GM12878 (cell line): ENCODE measurements around the gene PKD1L1. TPM values are rescaled to one million over a fixed set of nuclear protein-coding genes. Genes with fewer than 3 reads are reported as not detected.

Source experiments
- ATAC-seq: fragments of 200-7000 bp; cut with Tn5 transposase; 3 replicates; pipeline ENCODE4 v1.9.1; 2020; ENCODE audit warnings: mild to moderate bottlenecking, moderate library complexity
- BruUV-seq: library from RNA; stranded (reverse); fragments of 400-500 nt; replicated peaks from 2 replicates; lab custom pipeline; 2021; lab: Mats Ljungman, UMichigan
- CTCF ChIA-PET: fragments of 300-600 bp; sonication (Branson Sonifier 250); formaldehyde crosslinking; extraction: SDS; loops from one replicate; lab custom pipeline; 2021; ENCODE audit warnings: inconsistent platforms; lab: Yijun Ruan, JAX
- POLR2A ChIA-PET: fragments of 350-600 bp; formaldehyde crosslinking; extraction: SDS; loops from one replicate; lab custom pipeline; 2021; ENCODE audit warnings: inconsistent platforms; lab: Charles Lee
- RAD21 ChIA-PET: fragments of 300-600 bp; sonication (Branson Sonifier 250); formaldehyde crosslinking; loops from one replicate; lab custom pipeline; 2023; ENCODE audit warnings: antibody characterized with exemption; ENCODE audit not compliant: unreplicated experiment; lab: Charles Lee
- SMC1A ChIA-PET: fragments of 300-600 bp; sonication (Branson Sonifier 250); formaldehyde crosslinking; loops from one replicate; lab custom pipeline; 2023; ENCODE audit not compliant: unreplicated experiment, uncharacterized antibody; lab: Charles Lee
- DNase-seq: peaks from one replicate; pipeline ENCODE4 v3.0.0-alpha.2; 2011; ENCODE audit warnings: low read depth, low spot score
- FAIRE-seq: peaks from 3 replicates; lab custom pipeline; 2011; peaks lifted over from hg19 to GRCh38; lab: Jason Lieb, UNC
- H2AFZ ChIP-seq: 2 replicates; pipeline ENCODE4 v1.6.0; 2011; ENCODE audit warnings: low read depth, low read length, control low read depth; ENCODE audit not compliant: control insufficient read depth
- H3K27ac ChIP-seq: 2 replicates; pipeline ENCODE4 v1.5.1; 2011; ENCODE audit warnings: control low read depth; ENCODE audit not compliant: control insufficient read depth, insufficient read depth
- H3K27me3 ChIP-seq, 2 experiments: replicated peaks in 1 of 2; 2 replicates each; pipeline versions ENCODE4 v1.6.0 to v1.6.1; 2011; ENCODE audit warnings: low read length in 1 of 2; ENCODE audit not compliant: control insufficient read depth in 2 of 2, insufficient read depth in 2 of 2
- H3K36me3 ChIP-seq, 2 experiments: 2 replicates each; pipeline ENCODE4 v1.5.1; 2011; ENCODE audit warnings: low read length in 1 of 2; ENCODE audit not compliant: control insufficient read depth in 2 of 2, insufficient read depth in 2 of 2
- H3K4me1 ChIP-seq: 2 replicates; pipeline ENCODE4 v1.6.1; 2011; ENCODE audit warnings: mild to moderate bottlenecking, low read length, moderate library complexity, mixed read lengths; ENCODE audit not compliant: control insufficient read depth, insufficient read depth
- H3K4me2 ChIP-seq: 2 replicates; pipeline ENCODE4 v1.6.0; 2011; ENCODE audit warnings: control low read depth; ENCODE audit not compliant: control insufficient read depth, insufficient read depth
- H3K4me3 ChIP-seq: fragments of 200-600 bp; sonication (generic); 2 replicates; pipeline ENCODE4 v1.5.1; 2016
- H3K79me2 ChIP-seq: 2 replicates; pipeline ENCODE4 v1.6.0; 2011; ENCODE audit warnings: low read length; ENCODE audit not compliant: control insufficient read depth, insufficient read depth
- H3K9ac ChIP-seq: 2 replicates; pipeline ENCODE4 v1.8.0; 2011; ENCODE audit warnings: low read length, control low read depth, mixed read lengths; ENCODE audit not compliant: control insufficient read depth, insufficient read depth
- H3K9me3 ChIP-seq: replicated peaks from 3 replicates; pipeline ENCODE4 v1.5.1; 2011; ENCODE audit warnings: mild to moderate bottlenecking, low read length; ENCODE audit not compliant: control insufficient read depth, insufficient read depth
- H4K20me1 ChIP-seq: 2 replicates; pipeline ENCODE4 v1.6.0; 2011; ENCODE audit not compliant: control insufficient read depth, insufficient read depth
- DPF2 ChIP-seq: fragments of 450-650 bp; IDR thresholded peaks from 2 replicates; pipeline ENCODE4 v1.6.1; 2017; ENCODE audit warnings: mild to moderate bottlenecking
- IRF4 ChIP-seq: IDR thresholded peaks from 2 replicates; pipeline ENCODE4 v1.6.1; 2011; ENCODE audit warnings: low read depth, low read length
- JUNB ChIP-seq: IDR thresholded peaks from 2 replicates; pipeline ENCODE4 v1.6.1; 2016; ENCODE audit warnings: antibody characterized with exemption, mild to moderate bottlenecking
- MYB ChIP-seq: fragments of 150-350 bp; IDR thresholded peaks from 2 replicates; pipeline ENCODE4 v1.6.1; 2014; ENCODE audit warnings: mild to moderate bottlenecking, low read depth, low read length, borderline replicate concordance
- NR2F1 ChIP-seq: fragments of 450-650 bp; conservative IDR thresholded peaks from 2 replicates; pipeline ENCODE4 v1.6.1; 2017; ENCODE audit warnings: mild to moderate bottlenecking
- RAD51 ChIP-seq: fragments of 450-650 bp; IDR thresholded peaks from 2 replicates; pipeline ENCODE4 v1.6.1; 2016; ENCODE audit warnings: moderate library complexity, mild to moderate bottlenecking, inconsistent platforms
- RB1 ChIP-seq: fragments of 450-650 bp; formaldehyde crosslinking; IDR thresholded peaks from 2 replicates; pipeline ENCODE4 v1.6.1; 2017; ENCODE audit warnings: mild to moderate bottlenecking, borderline replicate concordance
- RBBP5 ChIP-seq: fragments of 200-600 bp; sonication (generic); conservative IDR thresholded peaks from 2 replicates; pipeline ENCODE4 v1.6.1; 2016
- SKIL ChIP-seq: fragments of 450-650 bp; IDR thresholded peaks from 2 replicates; pipeline ENCODE4 v1.6.1; 2017; ENCODE audit warnings: mild to moderate bottlenecking, low read depth, inconsistent platforms; ENCODE audit not compliant: poor library complexity, severe bottlenecking
- STAT1 ChIP-seq: fragments of 450-650 bp; conservative IDR thresholded peaks from 2 replicates; pipeline ENCODE4 v1.6.1; 2014; ENCODE audit warnings: antibody characterized with exemption, mild to moderate bottlenecking
- TCF12 ChIP-seq: IDR thresholded peaks from 2 replicates; pipeline ENCODE4 v1.6.1; 2011; ENCODE audit warnings: low read depth, mild to moderate bottlenecking, low read length
- WGBS: methylation state at CpG from one replicate; pipeline ENCODE4 v1.1.6; 2016; ENCODE audit warnings: low lambda C conversion rate; ENCODE audit not compliant: insufficient replicate concordance, insufficient coverage; ENCODE audit errors: missing lambda C conversion rate; 5-methylcytosine and 5-hydroxymethylcytosine counted together
- in situ Hi-C: fragments of 300-500 bp; cut with MboI; formaldehyde crosslinking; loops from 9 replicates; pipeline ENCODE4 v1.14.3; 2018; ENCODE audit warnings: mixed read lengths
- intact Hi-C: fragments of 100-400 bp; cut with micrococcal nuclease; formaldehyde crosslinking; loops from one replicate; pipeline ENCODE4 v1.14.2; 2022; ENCODE audit not compliant: unreplicated experiment
- polyA plus RNA-seq, 11 experiments: library from polyadenylated mRNA; depleted of rRNA in 4 of 11; unstranded in 6 of 11; stranded (reverse) in 5 of 11; fragments of >200 nt; fragmentation: Nextera tagmentation in 4 of 11; fragmentation: Illumina TruSeq in 1 of 11; extraction: Ambion mirVana in 4 of 11; extraction: Trizol in 1 of 11; gene quantifications; 1 replicate in 1 of 11; 2 replicates in 10 of 11; pipeline versions ENCODE4 v1.2.1 to v1.2.3, GENCODE V29; 2011 to 2016; ENCODE audit warnings: inconsistent platforms in 2 of 11, missing spikeins in 2 of 11, low read depth in 1 of 11
- total RNA-seq, 4 experiments: library from RNA; depleted of rRNA in 3 of 4; stranded (reverse); fragments of >200 nt in 3 of 4; fragmentation: Illumina TruSeq in 1 of 4; extraction: Trizol in 1 of 4; gene quantifications; 2 replicates each; pipeline versions ENCODE4 v1.2.1 to v1.2.3, GENCODE V29; 2013 to 2021
- TF ChIP-seq, protein P1 (sequence below): fragments of 450-650 bp; IDR thresholded peaks from 2 replicates; pipeline ENCODE4 v1.6.1; 2018; ENCODE audit warnings: mild to moderate bottlenecking, low read depth, moderate library complexity; ENCODE audit not compliant: partially characterized antibody
- TF ChIP-seq, protein P2 (sequence below): fragments of 450-650 bp; IDR thresholded peaks from 2 replicates; pipeline ENCODE4 v1.6.1; 2016; ENCODE audit warnings: mild to moderate bottlenecking

Gene PKD1L1
- total and polyA plus RNA-seq, 10 of the 15 experiments (the other 5 are each of a cell fraction or from before 2014, with no cell fraction given), result under 0.01 to 0.05 (median 0.02) TPM; not detected in 3

DNA sequence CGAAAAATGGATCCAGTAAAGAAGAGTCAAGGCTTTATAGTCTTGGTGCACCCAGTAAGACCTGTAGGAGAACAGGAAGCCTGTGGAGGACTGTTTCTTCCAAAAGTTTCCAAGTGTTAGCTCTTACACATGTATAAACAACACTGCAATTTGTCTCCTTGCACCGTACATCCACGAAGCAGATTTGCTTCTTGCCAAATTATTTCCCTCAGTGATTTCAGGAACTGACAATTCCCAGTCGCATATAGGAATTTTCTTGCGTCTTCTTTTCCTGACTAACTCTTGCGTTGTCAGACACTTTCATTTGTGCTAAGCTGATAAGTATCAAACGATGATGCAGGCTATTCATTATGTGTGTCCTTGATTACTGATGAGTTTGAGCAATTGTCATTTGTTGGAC, 182.1 kb downstream of the PKD1L1 start (continued):
- TF ChIP-seq RAD51 (no peak), JUNB (no peak), SKIL (no peak), TCF12 (no peak), RBBP5 (no peak)

GRCh38 chr7:47765373-47765979, 182.8 kb downstream of the PKD1L1 start:
- H3K9ac ChIP-seq, result no peak overlapping the region
- no peaks in the 10 kb centered on the region for H3K9me3 ChIP-seq
- ChIA-PET RAD21 (no interaction called here), POLR2A (no interaction called here), CTCF (no interaction called here), SMC1A (no interaction called here)
- H3K4me3 ChIP-seq, result no peak overlapping the region
- 49% methylated on average over 2 of the region's 2 CpGs for WGBS
- in situ Hi-C loops, result no loop called here
- BruUV-seq, result no TSS peak
- H3K4me2 ChIP-seq, result no peak overlapping the region
- FAIRE-seq (no peak), DNase-seq (no peak), ATAC-seq (no peak)
- H2AFZ ChIP-seq, result no peak overlapping the region
- H3K79me2 ChIP-seq, result no peaks in the 10 kb centered on the region
- H4K20me1 ChIP-seq, result no peaks in the 10 kb centered on the region
- H3K27ac ChIP-seq, result no peak overlapping the region
- H3K4me1 ChIP-seq, result no peaks in the 10 kb centered on the region
- no peaks in the 10 kb centered on the region for H3K36me3 ChIP-seq
- TF ChIP-seq, protein P1, sequence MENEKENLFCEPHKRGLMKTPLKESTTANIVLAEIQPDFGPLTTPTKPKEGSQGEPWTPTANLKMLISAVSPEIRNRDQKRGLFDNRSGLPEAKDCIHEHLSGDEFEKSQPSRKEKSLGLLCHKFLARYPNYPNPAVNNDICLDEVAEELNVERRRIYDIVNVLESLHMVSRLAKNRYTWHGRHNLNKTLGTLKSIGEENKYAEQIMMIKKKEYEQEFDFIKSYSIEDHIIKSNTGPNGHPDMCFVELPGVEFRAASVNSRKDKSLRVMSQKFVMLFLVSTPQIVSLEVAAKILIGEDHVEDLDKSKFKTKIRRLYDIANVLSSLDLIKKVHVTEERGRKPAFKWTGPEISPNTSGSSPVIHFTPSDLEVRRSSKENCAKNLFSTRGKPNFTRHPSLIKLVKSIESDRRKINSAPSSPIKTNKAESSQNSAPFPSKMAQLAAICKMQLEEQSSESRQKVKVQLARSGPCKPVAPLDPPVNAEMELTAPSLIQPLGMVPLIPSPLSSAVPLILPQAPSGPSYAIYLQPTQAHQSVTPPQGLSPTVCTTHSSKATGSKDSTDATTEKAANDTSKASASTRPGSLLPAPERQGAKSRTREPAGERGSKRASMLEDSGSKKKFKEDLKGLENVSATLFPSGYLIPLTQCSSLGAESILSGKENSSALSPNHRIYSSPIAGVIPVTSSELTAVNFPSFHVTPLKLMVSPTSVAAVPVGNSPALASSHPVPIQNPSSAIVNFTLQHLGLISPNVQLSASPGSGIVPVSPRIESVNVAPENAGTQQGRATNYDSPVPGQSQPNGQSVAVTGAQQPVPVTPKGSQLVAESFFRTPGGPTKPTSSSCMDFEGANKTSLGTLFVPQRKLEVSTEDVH, result no peak
- TF ChIP-seq NR2F1 (no peak), DPF2 (no peak), IRF4 (no peak), RB1 (no peak), MYB (no peak), STAT1 (no peak)
- TF ChIP-seq, protein P2, sequence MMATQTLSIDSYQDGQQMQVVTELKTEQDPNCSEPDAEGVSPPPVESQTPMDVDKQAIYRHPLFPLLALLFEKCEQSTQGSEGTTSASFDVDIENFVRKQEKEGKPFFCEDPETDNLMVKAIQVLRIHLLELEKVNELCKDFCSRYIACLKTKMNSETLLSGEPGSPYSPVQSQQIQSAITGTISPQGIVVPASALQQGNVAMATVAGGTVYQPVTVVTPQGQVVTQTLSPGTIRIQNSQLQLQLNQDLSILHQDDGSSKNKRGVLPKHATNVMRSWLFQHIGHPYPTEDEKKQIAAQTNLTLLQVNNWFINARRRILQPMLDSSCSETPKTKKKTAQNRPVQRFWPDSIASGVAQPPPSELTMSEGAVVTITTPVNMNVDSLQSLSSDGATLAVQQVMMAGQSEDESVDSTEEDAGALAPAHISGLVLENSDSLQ, result no peak
- intact Hi-C loops, result no loop called here
- no peaks in the 10 kb centered on the region for H3K27me3 ChIP-seq
